Endometrium (tissue), 2 donors: ENCODE results near the gene WFDC2.
"Not testable (repeated sequence)": the region's sequence is repeated elsewhere in the genome, so short reads cannot be mapped to it uniquely, and the experiment has no call there.

Source experiments
- FAIRE-seq: peaks from 2 replicates; lab custom pipeline; 2012; peaks lifted over from hg19 to GRCh38; lab: Jason Lieb, UNC
- donor health status: control.
- donor health status: control.

The WFDC2 gene

GRCh38 chr20:45452238-45452637 is 17.3 kb upstream of the WFDC2 start:
- no peak for FAIRE-seq

DNA sequence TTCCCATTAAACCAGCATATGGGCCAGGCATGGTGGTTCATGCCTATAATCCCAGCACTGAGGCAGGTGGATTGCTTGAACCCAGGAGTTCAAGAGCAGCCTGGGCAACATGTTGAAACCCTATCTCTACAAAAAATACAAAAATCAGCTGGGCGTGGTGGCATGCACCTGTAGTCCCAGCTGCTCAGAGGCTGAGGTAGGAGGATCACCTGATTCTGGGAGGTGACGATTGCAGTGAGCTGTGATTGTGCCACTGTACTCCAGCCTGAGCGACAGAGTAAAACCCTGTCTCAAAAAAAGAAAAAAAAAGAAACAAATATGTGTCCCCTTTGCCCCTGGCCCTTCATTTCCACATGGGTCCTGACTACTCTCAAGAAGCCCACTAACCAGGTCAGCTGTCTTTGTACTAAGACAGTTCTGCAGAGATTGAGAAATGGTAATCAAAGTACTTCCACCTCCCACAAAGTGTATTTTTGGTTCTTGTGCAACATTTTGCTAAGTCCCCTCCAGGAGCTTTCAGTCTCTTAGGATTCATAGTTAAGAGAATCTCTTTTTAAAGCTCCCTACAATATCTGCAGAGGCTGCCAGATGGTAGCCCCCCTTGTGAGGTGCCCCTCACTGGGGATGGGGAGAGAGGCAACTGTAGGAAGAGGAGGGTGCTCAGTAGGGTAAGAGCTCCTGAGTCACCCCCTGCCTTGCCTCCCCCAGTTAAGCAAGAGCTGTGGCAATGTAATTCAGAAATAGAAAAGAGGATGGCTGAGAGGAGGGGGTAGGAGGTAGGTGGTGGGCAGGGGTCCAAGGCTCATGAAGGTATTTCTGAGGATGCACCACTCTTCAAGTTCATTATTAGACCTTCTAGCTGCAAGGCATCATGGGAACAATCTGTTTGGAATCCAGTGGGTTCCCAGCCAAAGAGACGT is 16.5 kb upstream of the WFDC2 start:
- no peak for FAIRE-seq

- no peak for FAIRE-seq
Observed at GRCh38 chr20:45456632-45457031, 12.9 kb upstream of the WFDC2 start.

GRCh38 chr20:45459606-45460005 is 9.9 kb upstream of the WFDC2 start:
- FAIRE-seq: no peak

- no peak for FAIRE-seq
Observed at GRCh38 chr20:45461225-45461624, 8.3 kb upstream of the WFDC2 start.

GRCh38 chr20:45462711-45463509 is 6.6 kb upstream of the WFDC2 start:
- no peak for FAIRE-seq

DNA sequence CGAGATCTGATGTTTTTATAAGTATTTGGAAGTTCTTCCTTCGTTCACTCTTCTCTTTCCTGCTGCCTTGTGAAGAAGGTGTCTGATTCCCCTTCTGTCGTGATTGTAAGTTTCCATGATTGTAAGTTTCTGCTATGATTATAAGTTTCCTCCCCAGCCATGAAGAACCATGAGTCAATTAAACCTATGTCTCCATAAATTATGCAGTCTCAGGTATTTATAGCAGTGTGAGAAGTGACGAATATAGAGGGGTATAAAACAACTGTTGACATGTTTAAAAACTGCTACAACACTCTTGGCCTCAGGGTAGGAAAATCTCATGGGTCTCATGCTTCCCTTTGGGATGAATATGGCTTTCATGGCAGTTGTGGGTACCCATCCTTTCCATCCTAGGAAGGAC is 5.8 kb upstream of the WFDC2 start:
- no peak for FAIRE-seq

DNA sequence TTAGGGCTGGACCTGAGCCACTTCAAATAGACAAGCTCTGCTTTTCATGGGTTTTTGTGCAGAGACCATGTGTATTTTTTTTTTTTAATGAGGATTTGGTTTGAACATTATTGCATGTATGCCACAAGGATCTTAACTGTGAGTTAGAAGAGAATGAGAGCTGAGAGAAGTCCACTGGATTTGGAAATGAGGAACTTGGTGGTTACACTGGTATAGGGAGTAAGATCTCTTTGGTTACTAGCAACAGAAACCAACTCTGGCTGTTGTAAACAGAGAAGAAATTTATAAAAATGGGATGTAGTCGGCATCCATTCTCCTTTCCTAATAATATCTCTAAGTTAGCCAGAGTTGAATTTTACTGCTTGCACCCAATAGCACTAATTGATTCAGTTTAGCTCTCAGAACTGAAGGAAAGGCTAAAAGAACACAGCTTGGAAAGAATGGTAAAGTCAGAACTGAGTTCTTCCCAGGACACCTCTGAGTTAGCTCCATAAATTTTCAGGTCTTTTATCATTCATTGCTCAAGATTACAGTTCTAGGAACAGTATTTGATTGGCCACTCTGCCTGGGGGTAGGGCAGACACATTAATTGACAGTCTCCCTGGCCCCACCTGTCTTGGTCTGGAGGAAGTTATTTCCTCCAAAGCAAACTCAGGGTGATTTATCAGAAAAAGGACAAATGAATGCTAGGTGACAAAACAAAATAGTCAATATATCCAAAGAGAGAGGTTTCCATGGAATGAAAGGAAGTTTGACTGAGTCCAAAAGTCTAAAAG is 3.9 kb upstream of the WFDC2 start:
- no peak for FAIRE-seq

- no peak for FAIRE-seq
Observed at GRCh38 chr20:45467172-45467571, 2.4 kb upstream of the WFDC2 start.

DNA sequence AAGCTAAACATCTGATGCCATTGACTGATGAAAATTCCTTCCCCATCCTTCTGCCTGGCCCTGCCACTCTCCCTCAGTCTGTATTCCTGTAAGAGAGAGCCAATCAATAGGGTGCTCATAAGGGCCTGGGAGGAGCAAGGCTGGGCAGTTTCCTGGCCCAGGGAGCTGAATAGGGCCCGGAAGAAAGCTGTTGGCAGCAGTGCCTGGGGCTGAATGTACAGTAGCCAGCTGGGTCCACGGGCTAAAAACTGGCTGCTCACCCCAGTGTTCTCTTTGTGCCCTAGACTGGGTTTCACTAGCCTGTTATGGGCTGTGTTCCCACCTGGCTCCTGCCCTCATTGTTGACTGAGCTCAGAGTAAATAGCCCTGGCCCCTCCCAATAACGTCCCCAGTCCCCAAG is 1.7 kb upstream of the WFDC2 start:
- no peak for FAIRE-seq

GRCh38 chr20:45470262-45470931 is 844 bp downstream of the WFDC2 start:
- no peak for FAIRE-seq

- no peak for FAIRE-seq
Observed at GRCh38 chr20:45470937-45471336, 1.4 kb downstream of the WFDC2 start.

DNA sequence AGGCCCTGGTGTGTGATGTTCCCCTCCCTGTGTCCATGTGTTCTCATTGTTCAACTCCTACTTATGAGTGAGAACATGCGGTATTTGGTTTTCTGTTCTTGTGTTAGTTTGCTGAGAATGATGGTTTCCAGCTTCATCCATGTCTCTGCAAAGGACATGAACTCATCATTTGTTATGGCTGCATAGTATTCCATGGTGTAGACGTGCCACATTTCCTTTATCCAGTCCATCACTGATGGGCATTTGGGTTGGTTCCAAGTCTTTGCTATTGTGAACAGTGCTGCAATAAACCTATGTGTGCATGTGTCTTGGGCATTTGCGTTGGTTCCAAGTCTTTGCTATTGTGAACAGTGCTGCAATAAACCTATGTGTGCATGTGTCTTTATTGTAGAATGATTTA is 2.7 kb downstream of the WFDC2 start:
- not testable (repeated sequence) for FAIRE-seq

- not testable (repeated sequence) for FAIRE-seq
Observed at GRCh38 chr20:45477530-45478148, 8.1 kb downstream of the WFDC2 start.

- FAIRE-seq: no peak
Observed at GRCh38 chr20:45479822-45480221, 10.3 kb downstream of the WFDC2 start.

- FAIRE-seq: no peak
Observed at GRCh38 chr20:45484676-45485075, 15.1 kb downstream of the WFDC2 start.

- FAIRE-seq: no peak
Observed at GRCh38 chr20:45485388-45485787, 15.8 kb downstream of the WFDC2 start.

GRCh38 chr20:45487231-45487635 is 17.7 kb downstream of the WFDC2 start:
- FAIRE-seq: no peak

DNA sequence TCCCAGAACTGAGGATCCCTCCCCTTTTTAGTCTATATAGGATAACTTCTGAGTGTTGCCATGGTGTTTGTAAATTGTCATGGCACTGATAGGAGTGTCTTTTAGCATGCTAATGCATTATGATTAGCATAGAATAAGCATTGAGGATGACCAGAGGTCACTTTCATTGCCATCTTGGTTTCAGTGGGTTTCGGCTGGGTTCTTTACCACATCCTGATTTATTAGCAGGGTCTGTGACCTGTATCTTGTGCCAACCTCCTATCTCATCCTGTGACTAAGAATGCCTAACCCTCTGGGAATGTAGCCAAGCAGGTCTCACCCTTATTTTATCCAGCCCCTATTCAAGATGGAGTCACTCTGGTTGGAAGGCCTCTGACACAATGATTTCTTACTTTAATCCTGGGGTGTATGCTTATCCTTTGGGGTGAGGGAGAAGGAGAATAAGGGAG is 19.6 kb downstream of the WFDC2 start:
- no peak for FAIRE-seq

GRCh38 chr20:45495501-45495941 is 26.0 kb downstream of the WFDC2 start:
- no peak for FAIRE-seq

DNA sequence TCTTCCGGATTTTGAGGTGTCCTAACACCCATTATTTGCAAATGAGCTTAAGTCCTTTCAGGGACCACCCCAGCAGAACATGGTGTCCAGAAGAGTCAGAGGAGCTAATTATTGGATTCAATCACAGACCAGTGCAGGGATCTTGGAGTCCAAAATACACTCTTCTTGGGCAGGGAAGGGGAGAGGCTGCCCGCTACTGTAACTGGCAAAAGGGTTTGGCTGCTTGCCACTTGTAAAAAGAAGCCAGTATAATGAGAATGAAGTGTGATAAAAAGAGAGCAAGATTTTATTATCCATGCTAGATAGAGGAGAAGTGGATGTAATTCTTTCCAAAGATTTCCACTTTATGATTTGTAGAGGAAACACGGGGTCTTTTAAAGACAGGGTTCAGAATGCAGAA is 26.6 kb downstream of the WFDC2 start:
- no peak for FAIRE-seq
